GM06990 (cell line): Measurements from ENCODE around the gene TCP10L.
"Not testable (repeated sequence)": the region's sequence is repeated elsewhere in the genome, so short reads cannot be mapped to it uniquely, and the experiment has no call there.

Experiments used
- DNase-seq: peaks from one replicate; pipeline ENCODE4 v3.0.0-alpha.2; 2011; ENCODE audit not compliant: insufficient read length; ENCODE audit errors: extremely low read depth
- H3K27me3 ChIP-seq: replicated peaks from 2 replicates; pipeline ENCODE4 v1.6.0; 2011; ENCODE audit warnings: low read length; ENCODE audit not compliant: control insufficient read depth, insufficient read depth
- H3K36me3 ChIP-seq: 2 replicates; pipeline ENCODE4 v1.5.1; 2011; ENCODE audit warnings: low read length; ENCODE audit not compliant: control insufficient read depth, insufficient read depth
- H3K4me3 ChIP-seq: replicated peaks from 2 replicates; pipeline ENCODE4 v1.5.1; 2011; ENCODE audit warnings: low read depth, mild to moderate bottlenecking, control low read depth, low read length
- TF ChIP-seq, protein P1 (sequence below): IDR thresholded peaks from 2 replicates; pipeline ENCODE4 v1.5.1; 2011; ENCODE audit warnings: low read length, control low read depth, mild to moderate bottlenecking, inconsistent platforms; ENCODE audit not compliant: insufficient read depth, poor library complexity, severe bottlenecking

TCP10L gene

DNA sequence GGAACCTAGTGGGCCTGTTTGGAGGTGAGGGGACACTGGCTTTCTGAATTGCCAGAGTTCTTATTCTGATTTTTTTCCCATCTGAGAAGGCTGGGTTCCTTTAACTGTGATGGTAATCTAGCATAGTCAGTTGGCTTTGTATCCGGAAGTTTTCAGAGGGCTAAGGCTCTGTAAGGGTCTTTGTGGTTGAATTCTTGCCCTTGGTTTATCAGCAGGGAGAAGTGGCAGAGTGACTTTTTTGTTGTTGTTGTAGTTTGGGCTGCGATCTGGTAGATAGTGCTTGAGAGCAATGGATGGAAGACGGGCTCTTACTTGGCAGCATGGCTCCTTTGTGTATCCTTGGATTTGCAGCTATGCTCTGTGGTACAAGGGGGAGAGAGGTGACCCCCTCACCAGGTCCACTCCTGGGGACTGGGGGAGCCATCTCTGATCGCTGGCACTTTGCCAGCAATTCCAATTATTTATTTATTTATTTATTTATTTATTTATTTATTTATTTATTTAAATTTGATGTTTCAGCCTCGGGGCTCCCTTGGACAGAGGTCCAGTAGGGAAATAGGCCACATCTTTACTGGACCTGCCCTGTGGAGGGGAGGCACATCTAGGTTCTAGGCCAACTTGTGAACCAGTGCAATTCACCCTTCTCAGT lies 18.5 kb downstream of the TCP10L start:
- DNase-seq = no peak
- Histone ChIP-seq H3K27me3 (peaks cover 1% of the 10 kb centered on the region; the same call in 1 of the 2 replicates), H3K4me3 (no peak overlapping the region), H3K36me3 (no peaks in the 10 kb centered on the region)
- TF ChIP-seq, protein P1, sequence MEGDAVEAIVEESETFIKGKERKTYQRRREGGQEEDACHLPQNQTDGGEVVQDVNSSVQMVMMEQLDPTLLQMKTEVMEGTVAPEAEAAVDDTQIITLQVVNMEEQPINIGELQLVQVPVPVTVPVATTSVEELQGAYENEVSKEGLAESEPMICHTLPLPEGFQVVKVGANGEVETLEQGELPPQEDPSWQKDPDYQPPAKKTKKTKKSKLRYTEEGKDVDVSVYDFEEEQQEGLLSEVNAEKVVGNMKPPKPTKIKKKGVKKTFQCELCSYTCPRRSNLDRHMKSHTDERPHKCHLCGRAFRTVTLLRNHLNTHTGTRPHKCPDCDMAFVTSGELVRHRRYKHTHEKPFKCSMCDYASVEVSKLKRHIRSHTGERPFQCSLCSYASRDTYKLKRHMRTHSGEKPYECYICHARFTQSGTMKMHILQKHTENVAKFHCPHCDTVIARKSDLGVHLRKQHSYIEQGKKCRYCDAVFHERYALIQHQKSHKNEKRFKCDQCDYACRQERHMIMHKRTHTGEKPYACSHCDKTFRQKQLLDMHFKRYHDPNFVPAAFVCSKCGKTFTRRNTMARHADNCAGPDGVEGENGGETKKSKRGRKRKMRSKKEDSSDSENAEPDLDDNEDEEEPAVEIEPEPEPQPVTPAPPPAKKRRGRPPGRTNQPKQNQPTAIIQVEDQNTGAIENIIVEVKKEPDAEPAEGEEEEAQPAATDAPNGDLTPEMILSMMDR = no peak

DNA sequence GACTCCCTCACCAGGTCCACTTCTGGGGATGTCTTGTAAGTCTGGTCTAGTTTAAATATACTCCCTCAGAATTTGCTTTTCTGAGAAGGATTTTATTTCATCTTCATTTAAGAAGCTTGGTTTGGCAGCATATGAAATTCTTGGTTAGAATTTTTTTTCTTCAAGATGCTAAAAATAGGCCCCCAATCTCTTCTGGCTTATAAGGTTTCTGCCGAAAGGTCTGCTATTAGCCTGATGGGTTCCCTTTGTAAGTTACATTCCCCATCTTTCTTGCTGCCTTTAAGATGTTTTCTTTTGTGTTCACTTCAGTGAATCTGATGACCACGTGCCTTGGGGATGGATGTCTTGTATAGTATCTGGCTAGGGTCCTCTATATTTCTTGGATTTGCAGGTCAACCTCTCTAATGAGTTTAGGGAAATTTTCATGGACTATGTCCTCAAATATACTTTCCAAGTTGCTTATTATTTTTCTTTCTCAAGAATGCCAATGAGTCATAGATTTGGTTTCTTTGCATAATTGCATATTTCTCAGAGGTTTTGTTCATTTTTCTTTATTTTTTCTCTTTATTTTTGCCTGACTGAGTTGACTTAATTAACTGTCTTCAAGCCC lies 19.4 kb downstream of the TCP10L start:
- H3K4me3 ChIP-seq = no peak overlapping the region
- DNase-seq = no peak
- H3K36me3 ChIP-seq = no peaks in the 10 kb centered on the region
- peaks cover 1% of the 10 kb centered on the region; the same call in 1 of the 2 replicates for H3K27me3 ChIP-seq
- TF ChIP-seq, protein P1 = no peak

DNA sequence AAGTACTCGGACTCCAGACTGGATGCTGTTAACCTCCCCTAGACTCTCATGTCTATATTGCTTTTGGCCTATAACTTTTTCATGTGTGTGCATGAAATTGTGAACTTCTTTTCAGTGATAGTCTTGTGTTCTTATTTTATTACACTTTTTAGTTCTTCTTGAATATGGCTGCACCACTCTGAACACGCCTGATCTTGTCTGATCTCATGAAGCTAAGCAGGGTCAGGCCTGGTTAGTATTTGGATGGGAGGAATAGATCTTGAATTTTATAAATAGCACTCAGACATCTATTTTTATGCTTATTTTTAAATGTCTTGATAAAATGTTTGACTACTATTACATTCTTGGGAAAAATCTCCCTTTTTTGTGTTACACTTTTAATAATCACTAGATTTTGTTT lies 22.4 kb downstream of the TCP10L start:
- TF ChIP-seq, protein P1 = no peak
- Histone ChIP-seq H3K4me3 (no peak overlapping the region), H3K36me3 (no peaks in the 10 kb centered on the region), H3K27me3 (peaks cover 1% of the 10 kb centered on the region; the same call in 1 of the 2 replicates)
- no peak for DNase-seq

DNA sequence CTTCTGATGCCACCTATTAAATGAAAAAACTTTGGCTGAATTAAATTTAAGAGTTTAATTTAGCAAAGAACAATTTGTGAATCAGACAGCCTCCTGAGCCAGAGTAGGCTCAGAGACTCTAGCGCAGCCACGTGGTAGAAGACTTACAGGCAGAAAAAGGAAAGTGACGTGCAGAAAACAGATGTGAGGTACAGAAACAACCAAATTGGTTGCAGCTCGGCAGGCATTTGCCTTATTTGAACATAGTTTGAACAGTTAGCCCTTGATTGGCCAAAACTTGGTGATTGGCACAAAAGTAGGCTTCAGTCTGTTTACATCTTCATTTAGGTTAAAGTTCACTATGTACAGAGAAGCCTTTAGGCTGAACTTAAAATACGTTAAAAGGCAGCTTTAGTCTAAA lies 22.9 kb downstream of the TCP10L start:
- TF ChIP-seq, protein P1 = peak; percentile 27
- no peaks in the 10 kb centered on the region for H3K36me3 ChIP-seq
- H3K27me3 ChIP-seq = no peaks in the 10 kb centered on the region
- no peak for DNase-seq
- H3K4me3 ChIP-seq = no peak overlapping the region

DNA sequence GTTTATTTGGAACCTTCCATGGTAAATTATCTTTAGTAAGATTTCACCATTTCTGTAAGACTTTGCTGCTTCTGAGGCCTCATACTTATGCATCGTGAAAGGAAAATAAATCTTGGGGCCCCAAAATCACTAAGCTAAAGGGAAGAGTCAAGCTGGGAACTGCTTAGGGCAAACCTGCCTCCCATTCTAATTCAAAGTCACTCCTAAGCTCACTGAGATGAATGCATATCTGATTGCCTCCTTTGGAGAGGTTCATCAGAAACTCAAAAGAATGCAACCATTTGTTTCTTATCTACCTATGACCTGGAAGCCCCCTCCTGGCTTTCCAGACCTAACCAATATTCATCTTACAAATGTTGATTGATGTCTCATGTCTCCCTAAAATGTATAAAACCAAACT lies 23.8 kb downstream of the TCP10L start:
- not testable (repeated sequence) for H3K27me3 ChIP-seq, H3K36me3 ChIP-seq, DNase-seq, H3K4me3 ChIP-seq

DNA sequence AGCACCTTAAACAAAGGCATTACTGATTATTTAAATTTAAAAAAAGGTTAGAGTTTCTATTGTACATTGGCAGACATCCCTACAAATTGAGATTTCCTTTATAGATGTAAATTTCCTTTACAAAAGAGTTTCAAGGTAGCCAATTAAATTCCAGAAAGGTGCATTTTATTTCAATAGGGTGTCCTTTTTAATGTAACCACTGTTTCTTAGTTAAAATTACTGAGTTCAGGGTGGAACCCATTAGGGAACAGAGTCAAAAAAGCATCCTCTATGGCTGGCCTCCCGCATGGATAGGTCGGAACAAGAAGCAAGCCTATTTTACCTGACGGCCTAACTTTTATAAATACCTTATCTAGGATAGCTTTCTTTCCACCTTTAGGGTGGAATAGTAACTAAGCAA lies 24.4 kb downstream of the TCP10L start:
- H3K36me3 ChIP-seq = no peaks in the 10 kb centered on the region
- H3K4me3 ChIP-seq = no peak overlapping the region
- H3K27me3 ChIP-seq = no peaks in the 10 kb centered on the region
- no peak for DNase-seq
- TF ChIP-seq, protein P1 = no peak
